Spleen (tissue), 7 donors: Measurements from ENCODE around the gene GSTO1.

ENCODE experiments used
- POLR2A ChIP-seq, 3 donors: fragments of 450-650 bp; IDR thresholded peaks; one replicate each; pipeline ENCODE4 v1.5.1; 2017; ENCODE audit warnings: antibody characterized with exemption in 3 of 3, mild to moderate bottlenecking in 1 of 3
- TF ChIP-seq, protein P1 (sequence below), 11 experiments: fragments of 200-600 bp in 7 of 11; fragments of 450-650 bp in 4 of 11; sonication (generic) in 4 of 11; IDR thresholded peaks in 8 of 11; conservative IDR thresholded peaks in 3 of 11; 1 replicate in 7 of 11; 2 replicates in 4 of 11; pipeline versions ENCODE4 v1.4.0 to v1.8.0; 2016 to 2021; ENCODE audit warnings: antibody characterized with exemption in 11 of 11, inconsistent platforms in 4 of 11, mild to moderate bottlenecking in 1 of 11
- donor health status: DM: no; HTN: no; CAD: no; lungs with moderate emphysema.
- donor health status: DM: no; HTN: no; CAD: no.
- donor health status: DM: no; HTN: no; CAD: no.

DNA sequence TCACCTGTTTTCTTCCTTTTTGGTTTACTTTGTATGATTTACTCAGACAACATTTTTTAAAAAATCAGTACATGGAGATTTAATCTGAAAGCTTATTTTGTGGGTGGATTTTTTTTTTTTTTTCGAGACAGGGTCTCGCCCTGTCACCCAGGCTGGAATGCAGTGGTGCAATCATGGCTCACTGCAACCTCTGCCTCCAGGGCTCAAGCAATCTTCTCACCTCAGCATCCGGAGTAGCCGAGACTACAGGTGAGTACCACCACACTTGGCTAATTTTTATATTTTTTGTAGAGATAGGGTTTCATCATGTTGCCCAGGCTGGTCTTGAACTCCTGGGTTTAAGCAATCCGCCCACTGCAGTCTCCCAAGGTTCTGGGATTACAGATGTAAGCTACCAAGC, 2.5 kb downstream of the GSTO1 start:
- TF ChIP-seq, protein P1, sequence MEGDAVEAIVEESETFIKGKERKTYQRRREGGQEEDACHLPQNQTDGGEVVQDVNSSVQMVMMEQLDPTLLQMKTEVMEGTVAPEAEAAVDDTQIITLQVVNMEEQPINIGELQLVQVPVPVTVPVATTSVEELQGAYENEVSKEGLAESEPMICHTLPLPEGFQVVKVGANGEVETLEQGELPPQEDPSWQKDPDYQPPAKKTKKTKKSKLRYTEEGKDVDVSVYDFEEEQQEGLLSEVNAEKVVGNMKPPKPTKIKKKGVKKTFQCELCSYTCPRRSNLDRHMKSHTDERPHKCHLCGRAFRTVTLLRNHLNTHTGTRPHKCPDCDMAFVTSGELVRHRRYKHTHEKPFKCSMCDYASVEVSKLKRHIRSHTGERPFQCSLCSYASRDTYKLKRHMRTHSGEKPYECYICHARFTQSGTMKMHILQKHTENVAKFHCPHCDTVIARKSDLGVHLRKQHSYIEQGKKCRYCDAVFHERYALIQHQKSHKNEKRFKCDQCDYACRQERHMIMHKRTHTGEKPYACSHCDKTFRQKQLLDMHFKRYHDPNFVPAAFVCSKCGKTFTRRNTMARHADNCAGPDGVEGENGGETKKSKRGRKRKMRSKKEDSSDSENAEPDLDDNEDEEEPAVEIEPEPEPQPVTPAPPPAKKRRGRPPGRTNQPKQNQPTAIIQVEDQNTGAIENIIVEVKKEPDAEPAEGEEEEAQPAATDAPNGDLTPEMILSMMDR (IDR thresholded peaks at IDR 0.05 in 8 of 11, conservative IDR thresholded peaks at IDR 0.05 in 3 of 11) = no peak
- no peak for TF ChIP-seq POLR2A (IDR thresholded peaks at IDR 0.05)
